CD4-positive, alpha-beta T cell treated with Interleukin-21 for 1 hour (primary cell): ENCODE measurements around the gene REEP2.

Experiments used
- DNase-seq: peaks from one replicate; pipeline ENCODE4 v3.0.0-alpha.2; 2020

Gene REEP2

GRCh38 chr5:138448481-138449398, 9.9 kb downstream of the REEP2 start:
- DNase-seq, result no peak

DNA sequence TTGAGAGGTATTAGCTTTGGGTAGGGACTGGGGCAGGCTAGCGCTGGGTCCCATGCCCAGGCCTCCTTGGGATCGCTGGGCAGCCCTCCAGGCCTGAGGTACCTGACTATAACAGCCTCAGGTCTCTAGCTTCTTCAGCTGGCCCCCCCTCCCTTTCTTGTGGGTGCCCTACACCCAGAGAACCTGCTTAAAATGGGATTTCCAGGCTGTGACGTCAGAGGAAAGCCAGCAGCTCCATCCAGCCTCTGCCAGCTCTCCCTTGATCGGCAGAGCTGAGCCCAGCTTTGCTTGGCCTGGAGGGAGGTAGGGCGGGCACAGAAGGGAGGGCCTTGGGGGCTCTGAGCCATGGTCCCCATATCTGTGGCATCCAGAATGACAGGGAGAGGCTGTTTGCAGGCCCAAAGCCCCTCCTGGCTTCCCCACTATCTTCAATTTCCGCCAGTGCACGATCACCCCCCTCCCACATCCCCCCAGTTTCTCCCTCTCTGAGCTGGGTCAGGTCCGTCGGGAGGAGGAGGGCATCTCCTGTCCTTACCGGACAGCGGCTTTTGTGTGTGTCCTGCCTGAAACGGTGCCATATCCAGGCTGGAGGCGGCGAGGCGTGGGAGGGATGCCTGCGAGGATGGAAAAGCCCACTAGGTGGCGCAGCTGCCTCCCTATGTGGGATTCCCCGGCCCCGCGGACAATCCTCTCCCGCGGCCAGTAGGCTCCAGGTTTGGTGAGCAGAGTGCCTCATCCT, 10.8 kb downstream of the REEP2 start:
- peak; percentile 76 for DNase-seq

GRCh38 chr5:138450971-138451370, 12.1 kb downstream of the REEP2 start:
- DNase-seq, result no peak

GRCh38 chr5:138452720-138453119, 13.9 kb downstream of the REEP2 start:
- no peak for DNase-seq

DNA sequence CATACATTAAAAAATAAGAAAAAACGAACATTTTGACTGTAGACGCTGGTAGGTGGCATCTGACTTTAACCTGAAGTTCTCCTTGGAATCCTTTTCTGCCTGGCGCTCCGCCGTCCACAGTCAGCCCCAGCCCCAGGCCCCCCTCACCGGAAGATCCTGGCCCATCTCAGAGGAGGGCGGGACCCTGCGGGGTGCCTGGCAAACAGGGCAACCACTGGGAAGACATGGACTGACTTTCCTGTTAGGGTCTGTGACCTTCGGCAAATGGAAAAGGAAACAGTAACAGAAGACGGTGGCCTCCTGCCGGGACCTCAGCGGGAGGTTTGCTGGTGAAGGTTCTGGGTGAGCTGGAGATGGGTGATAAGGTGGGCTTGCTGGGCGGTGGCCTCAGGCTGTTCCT, 14.7 kb downstream of the REEP2 start:
- DNase-seq, result no peak

DNA sequence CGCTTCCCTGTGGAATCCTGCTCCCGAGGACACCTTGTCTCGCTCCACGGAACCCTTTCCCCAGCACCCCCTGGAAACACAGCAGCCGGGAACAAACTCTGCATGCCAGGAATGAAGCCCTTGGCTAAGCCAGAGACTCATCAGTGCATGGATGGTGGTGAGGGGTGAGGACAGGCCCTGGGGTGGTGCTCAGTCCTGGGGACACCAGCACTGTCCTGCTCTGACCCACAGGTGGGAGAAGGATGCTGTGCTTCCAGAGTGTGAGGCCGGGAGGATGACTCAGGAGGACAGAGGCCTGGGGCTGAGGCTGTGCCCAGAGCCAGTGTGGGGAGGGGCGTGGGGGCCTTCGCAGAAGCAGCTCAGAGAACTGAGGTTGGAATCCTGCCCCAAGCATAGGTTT, 15.3 kb downstream of the REEP2 start:
- DNase-seq, result no peak

- no peak for DNase-seq
These were observed 16.5 kb downstream of the REEP2 start for GRCh38 chr5:138455232-138455930.

GRCh38 chr5:138457531-138458275, 18.8 kb downstream of the REEP2 start:
- no peak for DNase-seq

DNA sequence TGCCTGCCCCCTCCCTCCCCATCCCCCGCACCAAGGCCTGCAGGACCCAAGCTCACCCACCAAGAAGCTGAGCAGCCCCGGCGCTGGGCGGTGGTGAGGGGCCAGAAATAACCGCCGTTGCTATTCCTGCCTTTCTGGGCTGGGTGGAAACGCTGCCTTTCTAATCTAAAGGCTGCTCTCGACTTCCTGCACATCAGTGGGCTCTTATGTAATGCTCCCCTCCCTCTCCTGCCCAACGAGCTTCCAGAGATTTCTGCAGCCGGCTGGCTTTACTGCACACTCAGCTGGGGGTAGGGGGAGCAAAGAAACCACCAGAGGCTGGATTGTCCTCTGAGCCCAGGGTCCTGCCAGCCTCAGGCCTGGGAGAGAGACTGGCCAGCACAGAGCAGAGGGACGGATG, 19.5 kb downstream of the REEP2 start:
- DNase-seq, result no peak

DNA sequence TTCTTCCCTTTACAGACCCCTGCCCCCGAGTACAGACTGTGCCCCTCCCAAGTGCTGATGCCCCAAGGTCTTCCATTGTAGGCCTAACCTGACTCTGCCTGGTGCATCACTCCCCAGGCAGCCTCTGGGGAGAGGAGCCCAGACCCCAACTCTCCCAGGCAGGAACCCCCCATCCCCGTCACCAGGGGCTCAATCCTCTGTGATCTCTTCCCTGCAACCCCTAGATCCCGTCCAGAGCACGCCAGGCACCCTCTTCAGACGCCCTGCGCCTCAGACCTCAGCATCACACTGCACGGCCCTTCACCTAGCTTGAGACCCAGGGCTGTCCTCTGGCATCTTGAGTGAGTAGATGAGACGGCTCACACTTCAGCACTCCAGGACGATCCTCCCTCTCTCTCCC, 20.0 kb downstream of the REEP2 start:
- no peak for DNase-seq

DNA sequence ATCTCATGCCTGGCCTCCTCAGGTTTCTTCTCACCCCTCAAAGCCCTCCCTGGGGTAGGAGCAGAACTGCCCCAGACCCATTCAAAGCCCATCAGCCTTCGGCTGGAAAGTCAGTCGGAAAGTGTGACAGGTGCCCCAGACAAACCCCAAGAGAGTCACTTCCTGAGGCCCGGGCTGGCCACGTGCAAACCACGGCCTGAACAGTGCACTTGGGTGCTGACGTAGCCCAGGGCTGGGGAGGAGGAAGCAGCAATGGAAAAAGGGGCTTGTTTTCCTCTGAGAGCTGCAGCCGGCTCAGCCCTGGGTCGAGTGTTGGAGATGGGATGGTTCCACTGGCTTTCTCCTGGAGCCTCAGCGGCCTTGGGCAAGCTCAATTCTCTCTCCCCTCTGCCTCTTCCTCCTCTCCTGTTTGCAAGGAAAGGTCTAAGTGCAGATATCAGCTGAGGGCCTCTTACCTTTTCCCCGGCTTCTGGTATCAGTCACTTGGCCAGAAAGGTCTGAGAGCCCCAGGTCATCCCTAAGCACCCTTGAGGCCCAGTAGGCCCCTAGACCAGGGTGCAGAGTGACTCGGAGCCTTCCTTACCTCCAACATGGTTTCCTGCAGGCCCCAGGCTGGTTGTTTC, 20.6 kb downstream of the REEP2 start:
- DNase-seq, result peak; percentile 81

GRCh38 chr5:138460032-138460693, 21.3 kb downstream of the REEP2 start:
- DNase-seq, result no peak

- DNase-seq, result no peak
These were observed 22.7 kb downstream of the REEP2 start for GRCh38 chr5:138461343-138462125.

DNA sequence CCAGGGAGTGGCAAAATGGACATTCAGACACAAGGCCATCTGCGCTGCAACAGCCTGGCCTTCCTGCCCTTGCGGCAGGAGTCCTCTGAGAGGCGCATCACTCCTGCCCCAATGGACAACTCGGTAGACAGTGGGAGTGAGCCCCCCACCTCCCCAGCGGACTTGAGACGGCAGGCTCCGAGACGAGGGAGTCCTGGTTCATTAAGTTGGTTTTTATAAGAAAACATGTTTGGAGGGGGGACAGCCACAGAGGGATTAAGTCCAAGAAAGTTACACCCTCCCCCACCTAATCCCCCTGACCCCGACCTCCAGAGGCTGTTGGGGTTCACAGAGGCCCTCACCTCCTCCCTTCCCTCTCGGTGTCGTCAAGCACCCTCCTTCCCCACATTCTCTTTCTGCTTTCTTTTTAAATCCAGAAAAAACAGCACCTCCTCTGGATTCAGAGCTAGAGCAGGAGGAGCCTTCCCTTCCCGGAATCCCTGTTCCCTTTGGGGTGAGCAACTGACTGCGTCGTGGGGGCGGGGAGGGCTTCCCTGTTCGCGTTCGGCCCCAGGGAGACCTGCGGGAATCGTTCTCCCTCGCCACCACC, 24.7 kb downstream of the REEP2 start:
- DNase-seq, result no peak

DNA sequence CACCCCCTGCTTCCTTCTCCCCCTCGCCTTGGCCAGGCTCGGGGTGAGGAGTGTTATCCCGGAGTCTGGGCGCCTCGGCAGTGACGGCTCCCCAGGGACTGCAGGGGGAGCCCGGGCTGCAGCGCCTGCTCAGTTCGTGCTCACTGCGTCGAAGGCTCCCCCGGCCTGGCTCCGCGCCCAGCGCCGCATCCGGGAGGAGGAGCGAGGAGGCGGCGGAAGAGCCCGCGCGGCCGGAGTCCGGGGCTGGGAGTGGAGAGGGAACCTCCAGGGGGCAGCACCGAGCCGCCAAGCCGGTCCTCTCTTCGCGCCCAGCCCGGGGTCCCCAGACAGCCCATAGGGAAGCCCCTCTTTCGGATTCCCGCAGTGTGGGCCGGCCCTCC, 25.1 kb downstream of the REEP2 start:
- DNase-seq, result peak; percentile 93

DNA sequence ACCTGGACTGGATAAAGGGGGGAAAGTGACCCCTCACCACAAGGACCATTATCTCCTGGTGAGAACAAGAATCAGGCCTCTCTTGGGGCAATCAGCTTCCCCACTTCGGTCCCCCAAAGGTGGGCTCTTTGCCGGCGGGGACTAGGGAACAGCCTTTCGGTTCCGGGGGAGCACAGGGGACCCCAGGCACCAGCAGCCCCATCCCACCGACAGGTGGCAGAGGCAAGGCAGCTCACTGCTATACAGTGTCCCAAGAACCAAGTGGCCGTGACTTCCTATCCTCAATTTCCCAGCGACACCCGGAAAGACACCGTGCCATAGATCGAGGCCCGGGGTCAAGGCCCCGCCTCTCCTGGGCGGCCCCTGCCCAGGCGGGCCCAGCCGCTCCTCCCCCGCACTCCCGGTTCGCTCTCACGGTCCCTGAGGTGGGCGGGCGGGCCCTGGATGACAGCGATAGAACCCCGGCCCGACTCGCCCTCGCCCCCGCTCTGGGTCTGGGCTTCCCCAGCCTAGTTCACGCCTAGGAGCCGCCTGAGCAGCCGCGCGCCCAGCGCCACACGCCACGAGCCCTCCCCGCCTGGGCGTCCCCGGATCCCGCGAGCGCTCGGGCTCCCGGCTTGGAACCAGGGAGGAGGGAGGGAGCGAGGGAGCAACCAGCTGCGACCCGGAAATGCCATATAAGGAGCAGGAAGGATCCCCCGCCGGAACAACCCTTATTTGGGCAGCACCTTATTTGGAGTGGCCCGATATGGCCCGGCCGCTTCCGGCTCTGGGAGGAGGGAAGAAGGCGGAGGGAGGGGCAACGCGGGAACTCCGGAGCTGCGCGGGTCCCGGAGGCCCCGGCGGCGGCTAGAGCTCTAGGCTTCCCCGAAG, 25.8 kb downstream of the REEP2 start:
- DNase-seq, result peak; percentile 97

DNA sequence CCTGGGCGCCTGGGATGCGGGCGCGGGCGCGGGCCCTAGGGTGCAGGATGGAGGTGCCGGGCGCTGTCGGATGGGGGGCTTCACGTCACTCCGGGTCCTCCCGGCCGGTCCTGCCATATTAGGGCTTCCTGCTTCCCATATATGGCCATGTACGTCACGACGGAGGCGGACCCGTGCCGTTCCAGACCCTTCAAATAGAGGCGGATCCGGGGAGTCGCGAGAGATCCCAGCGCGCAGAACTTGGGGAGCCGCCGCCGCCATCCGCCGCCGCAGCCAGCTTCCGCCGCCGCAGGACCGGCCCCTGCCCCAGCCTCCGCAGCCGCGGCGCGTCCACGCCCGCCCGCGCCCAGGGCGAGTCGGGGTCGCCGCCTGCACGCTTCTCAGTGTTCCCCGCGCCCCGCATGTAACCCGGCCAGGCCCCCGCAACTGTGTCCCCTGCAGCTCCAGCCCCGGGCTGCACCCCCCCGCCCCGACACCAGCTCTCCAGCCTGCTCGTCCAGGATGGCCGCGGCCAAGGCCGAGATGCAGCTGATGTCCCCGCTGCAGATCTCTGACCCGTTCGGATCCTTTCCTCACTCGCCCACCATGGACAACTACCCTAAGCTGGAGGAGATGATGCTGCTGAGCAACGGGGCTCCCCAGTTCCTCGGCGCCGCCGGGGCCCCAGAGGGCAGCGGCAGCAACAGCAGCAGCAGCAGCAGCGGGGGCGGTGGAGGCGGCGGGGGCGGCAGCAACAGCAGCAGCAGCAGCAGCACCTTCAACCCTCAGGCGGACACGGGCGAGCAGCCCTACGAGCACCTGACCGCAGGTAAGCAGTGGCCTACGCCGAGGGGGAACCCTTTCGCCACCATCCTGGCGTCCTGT, 26.6 kb downstream of the REEP2 start, which contains the start of gene EGR1:
Gene EGR1 (plus strand): TSS at position 219 of the 864 bp plus-strand sequence. CDS start 283 bp downstream, at position 502.
- peak; percentile 98 for DNase-seq
